DOHH2 (cell line): ENCODE data around the gene OOSP1.

Experiments
- CTCF ChIP-seq: fragments of 200-600 bp; sonication (generic); IDR thresholded peaks from one replicate; pipeline ENCODE4 v1.5.1; 2014; ENCODE audit warnings: antibody characterized with exemption, mild to moderate bottlenecking, low read depth, low read length; ENCODE audit not compliant: poor library complexity, severe bottlenecking
- EZH2phosphoT487 ChIP-seq: fragments of 200-600 bp; sonication (generic); IDR thresholded peaks from 2 replicates; pipeline ENCODE4 v1.6.1; 2017; ENCODE audit warnings: borderline replicate concordance, mild to moderate bottlenecking, antibody characterized with exemption, low read length, moderate library complexity, mixed read lengths

DNA sequence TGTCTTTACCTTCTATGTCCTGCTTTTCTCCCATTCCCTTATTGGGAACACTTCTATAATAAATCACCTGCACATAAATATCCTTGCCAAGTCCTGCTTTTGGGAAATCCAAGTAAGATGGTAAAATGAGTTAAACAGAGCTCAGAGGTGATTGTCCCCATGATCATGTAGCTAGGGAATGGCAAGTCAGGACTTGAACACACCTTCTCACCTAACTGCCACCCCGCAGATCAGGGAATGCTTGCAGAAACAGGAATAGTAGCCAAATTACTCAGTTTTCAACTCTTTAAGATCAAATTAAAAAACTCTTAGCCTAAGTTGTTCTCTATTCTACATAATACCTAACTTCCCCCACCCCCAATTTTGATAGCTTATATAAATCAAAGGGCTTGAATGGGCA lies 43.6 kb upstream of the OOSP1 start:
- TF ChIP-seq CTCF (no peak), EZH2phosphoT487 (no peak)
